Endothelial cell of umbilical vein (primary cell): ENCODE results near the gene NXPE2. TPM values are rescaled to one million over a fixed set of nuclear protein-coding genes. Genes with fewer than 3 reads are reported as not detected.

Experiments
- BruUV-seq: library from RNA; stranded (reverse); fragments of 400-500 nt; replicated peaks from 2 replicates; lab custom pipeline; 2021; lab: Mats Ljungman, UMichigan
- CTCF ChIA-PET: fragments of 300-600, 350-600 bp; sonication (Branson Sonifier 250); formaldehyde crosslinking; loops from one replicate; lab custom pipeline; 2021; ENCODE audit warnings: antibody characterized with exemption, inconsistent platforms; lab: Charles Lee
- POLR2A ChIA-PET: fragments of 300-600, 350-600 bp; sonication (Branson Sonifier 250); formaldehyde crosslinking; loops from one replicate; lab custom pipeline; 2021; ENCODE audit warnings: antibody characterized with exemption, inconsistent platforms; lab: Charles Lee
- DNase-seq: peaks from one replicate; pipeline ENCODE4 v3.0.0-alpha.2; 2011; ENCODE audit warnings: low read depth, low spot score
- FAIRE-seq: peaks from 2 replicates; lab custom pipeline; 2011; peaks lifted over from hg19 to GRCh38; lab: Jason Lieb, UNC
- H2AFZ ChIP-seq: 2 replicates; pipeline ENCODE4 v1.6.0; 2012; ENCODE audit warnings: low read depth, low read length, control low read depth, inconsistent platforms
- H3K27ac ChIP-seq: 2 replicates; pipeline ENCODE4 v1.5.1; 2011; ENCODE audit warnings: low read depth, mild to moderate bottlenecking, control low read depth, low read length, moderate library complexity; ENCODE audit not compliant: insufficient read depth
- H3K27me3 ChIP-seq, 2 experiments: 2 replicates each; pipeline versions ENCODE4 v1.6.0 to v1.6.1; 2011; ENCODE audit warnings: low read length in 2 of 2, mixed read lengths in 1 of 2; ENCODE audit not compliant: control insufficient read depth in 2 of 2, insufficient read depth in 2 of 2
- H3K36me3 ChIP-seq, 2 experiments: 2 replicates in 1 of 2; 3 replicates in 1 of 2; pipeline ENCODE4 v1.5.1; 2011; ENCODE audit warnings: low read length in 2 of 2, mild to moderate bottlenecking in 1 of 2, moderate library complexity in 1 of 2; ENCODE audit not compliant: control insufficient read depth in 2 of 2, insufficient read depth in 2 of 2; ENCODE audit errors: extremely low read depth in 1 of 2
- H3K4me1 ChIP-seq: 3 replicates; pipeline ENCODE4 v1.5.1; 2011; ENCODE audit warnings: mild to moderate bottlenecking, low read length; ENCODE audit not compliant: control insufficient read depth, insufficient read depth; ENCODE audit errors: extremely low read depth
- H3K4me2 ChIP-seq: 2 replicates; pipeline ENCODE4 v1.6.1; 2011; ENCODE audit warnings: low read length, control low read depth, mixed read lengths; ENCODE audit not compliant: insufficient read depth
- H3K4me3 ChIP-seq, 3 experiments: fragments of 200-600 bp in 1 of 3; sonication (generic), shearing (Covaris generic) in 1 of 3; replicated peaks in 1 of 3; 2 replicates each; pipeline ENCODE4 v1.5.1; 2011 to 2016; ENCODE audit warnings: control low read depth in 3 of 3, low read length in 3 of 3, mild to moderate bottlenecking in 2 of 3, inconsistent platforms in 1 of 3, low read depth in 1 of 3, moderate library complexity in 1 of 3; ENCODE audit not compliant: insufficient read depth in 1 of 3
- H3K79me2 ChIP-seq: 2 replicates; pipeline ENCODE4 v1.6.0; 2012; ENCODE audit warnings: low read length, inconsistent platforms; ENCODE audit not compliant: control insufficient read depth, insufficient read depth
- H3K9ac ChIP-seq: replicated peaks from 2 replicates; pipeline ENCODE3; 2011; ENCODE audit warnings: low read length, control low read depth; ENCODE audit not compliant: insufficient read depth; ENCODE audit errors: extremely low read depth
- H3K9me1 ChIP-seq: replicated peaks from 3 replicates; pipeline ENCODE4 v1.6.0; 2011; ENCODE audit warnings: mild to moderate bottlenecking, low read length; ENCODE audit not compliant: control insufficient read depth, insufficient read depth; ENCODE audit errors: extremely low read depth
- H3K9me3 ChIP-seq: replicated peaks from 2 replicates; pipeline ENCODE4 v1.5.1; 2012; ENCODE audit warnings: low read length, inconsistent platforms; ENCODE audit not compliant: control insufficient read depth, insufficient read depth
- H4K20me1 ChIP-seq: replicated peaks from 2 replicates; pipeline ENCODE3; 2011; ENCODE audit warnings: mild to moderate bottlenecking, low read length; ENCODE audit not compliant: control insufficient read depth, insufficient read depth; ENCODE audit errors: extremely low read depth
- EZH2 ChIP-seq: IDR thresholded peaks from 2 replicates; pipeline ENCODE4 v1.6.1; 2012; ENCODE audit warnings: borderline replicate concordance, low read depth, mild to moderate bottlenecking, moderate library complexity, low read length, inconsistent platforms; ENCODE audit not compliant: severe bottlenecking
- FOS ChIP-seq: IDR thresholded peaks from 2 replicates; pipeline ENCODE4 v1.6.1; 2011; ENCODE audit warnings: mild to moderate bottlenecking, low read length, moderate library complexity, borderline replicate concordance; ENCODE audit not compliant: insufficient read depth
- JUN ChIP-seq: IDR thresholded peaks from 2 replicates; pipeline ENCODE4 v1.6.1; 2011; ENCODE audit warnings: borderline replicate concordance, low read depth; ENCODE audit not compliant: insufficient read length, insufficient read depth
- MYC ChIP-seq: IDR thresholded peaks from one replicate; pipeline ENCODE4 v1.6.1; 2011; ENCODE audit warnings: mild to moderate bottlenecking, low read depth, low read length
- POLR2AphosphoS5 ChIP-seq: IDR thresholded peaks from 2 replicates; pipeline ENCODE4 v1.6.1; 2012; ENCODE audit warnings: low read depth, mild to moderate bottlenecking, control low read depth, low read length, moderate library complexity; ENCODE audit not compliant: insufficient read depth
- dilution Hi-C: fragments of 300-500 bp; cut with MboI; formaldehyde crosslinking; loops from one replicate; pipeline ENCODE4 v1.15.0; 2019; ENCODE audit warnings: low sequenced_read_pairs; ENCODE audit not compliant: extremely low pct_ligation_motif_present
- intact Hi-C: fragments of 100-400 bp; cut with micrococcal nuclease; formaldehyde crosslinking; loops from one replicate; pipeline ENCODE4 v1.10.0; 2022
- polyA plus RNA-seq, 4 experiments: library from polyadenylated mRNA; depleted of rRNA in 3 of 4; stranded (reverse) in 3 of 4; unstranded in 1 of 4; fragments of >200 nt; gene quantifications; 2 replicates each; pipeline versions ENCODE4 v1.2.1 to v1.2.3, GENCODE V29; 2011 to 2012; ENCODE audit warnings: missing spikeins in 1 of 4
- total RNA-seq: library from RNA; stranded (reverse); gene quantifications from 2 replicates; pipeline ENCODE4 v1.2.3, GENCODE V29; 2021
- TF ChIP-seq, protein P1 (sequence below), 2 donors: IDR thresholded peaks; 1 replicate in 1 of 2; 2 replicates in 1 of 2; pipeline ENCODE4 v1.5.1; 2011; ENCODE audit warnings: low read length in 2 of 2, mild to moderate bottlenecking in 2 of 2, moderate library complexity in 2 of 2, control low read depth in 1 of 2, inconsistent platforms in 1 of 2, low read depth in 1 of 2; ENCODE audit not compliant: insufficient read depth in 1 of 2; ENCODE audit errors: extremely low read depth in 1 of 2

The NXPE2 gene
- total and polyA plus RNA-seq, 2 donors (not counting 3 experiments of a cell fraction or from before 2014, with no cell fraction given) = not detected

DNA sequence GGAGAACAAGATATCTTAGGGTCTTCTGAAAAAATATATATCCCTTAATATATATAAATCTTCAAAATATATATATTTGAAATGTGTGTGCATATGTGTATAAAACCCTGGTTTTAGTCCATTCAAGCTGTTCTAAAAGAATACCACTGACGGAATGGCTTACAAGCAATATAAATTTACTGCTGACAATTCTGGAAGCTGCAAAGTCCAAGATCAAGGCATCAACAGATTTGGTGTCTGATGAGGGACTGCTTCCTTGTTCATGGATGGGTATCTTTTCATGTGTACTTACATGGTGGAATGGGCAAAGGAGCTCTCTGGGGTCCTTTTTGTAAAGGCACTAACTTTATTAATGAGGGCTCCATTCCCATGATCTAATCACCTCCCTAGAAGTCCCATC is 6.8 kb downstream of the NXPE2 start:
- no peaks in the 10 kb centered on the region for H3K27me3 ChIP-seq
- no peaks in the 10 kb centered on the region for H3K9me1 ChIP-seq
- H3K79me2 ChIP-seq = no peaks in the 10 kb centered on the region
- H3K9ac ChIP-seq = no peak overlapping the region
- no TSS peak for BruUV-seq
- ChIA-PET POLR2A (no interaction called here), CTCF (no interaction called here)
- H3K27ac ChIP-seq = no peak overlapping the region
- DNase-seq = no peak
- no peak for FAIRE-seq
- H3K4me1 ChIP-seq = no peaks in the 10 kb centered on the region
- dilution Hi-C loops = no loop called here
- H3K4me2 ChIP-seq = no peak overlapping the region
- H4K20me1 ChIP-seq = no peaks in the 10 kb centered on the region
- H3K4me3 ChIP-seq = no peak overlapping the region
- no peaks in the 10 kb centered on the region for H3K9me3 ChIP-seq
- no peaks in the 10 kb centered on the region for H3K36me3 ChIP-seq
- TF ChIP-seq MYC (no peak), EZH2 (no peak)
- TF ChIP-seq, protein P1, sequence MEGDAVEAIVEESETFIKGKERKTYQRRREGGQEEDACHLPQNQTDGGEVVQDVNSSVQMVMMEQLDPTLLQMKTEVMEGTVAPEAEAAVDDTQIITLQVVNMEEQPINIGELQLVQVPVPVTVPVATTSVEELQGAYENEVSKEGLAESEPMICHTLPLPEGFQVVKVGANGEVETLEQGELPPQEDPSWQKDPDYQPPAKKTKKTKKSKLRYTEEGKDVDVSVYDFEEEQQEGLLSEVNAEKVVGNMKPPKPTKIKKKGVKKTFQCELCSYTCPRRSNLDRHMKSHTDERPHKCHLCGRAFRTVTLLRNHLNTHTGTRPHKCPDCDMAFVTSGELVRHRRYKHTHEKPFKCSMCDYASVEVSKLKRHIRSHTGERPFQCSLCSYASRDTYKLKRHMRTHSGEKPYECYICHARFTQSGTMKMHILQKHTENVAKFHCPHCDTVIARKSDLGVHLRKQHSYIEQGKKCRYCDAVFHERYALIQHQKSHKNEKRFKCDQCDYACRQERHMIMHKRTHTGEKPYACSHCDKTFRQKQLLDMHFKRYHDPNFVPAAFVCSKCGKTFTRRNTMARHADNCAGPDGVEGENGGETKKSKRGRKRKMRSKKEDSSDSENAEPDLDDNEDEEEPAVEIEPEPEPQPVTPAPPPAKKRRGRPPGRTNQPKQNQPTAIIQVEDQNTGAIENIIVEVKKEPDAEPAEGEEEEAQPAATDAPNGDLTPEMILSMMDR (IDR thresholded peaks at IDR 0.05; ENCODE audit: extremely low read depth in 1 of 2, insufficient read depth in 1 of 2, low read depth in 1 of 2, low read length in 2 of 2) = no peak
- H2AFZ ChIP-seq = no peak overlapping the region
- intact Hi-C loops = no loop called here

DNA sequence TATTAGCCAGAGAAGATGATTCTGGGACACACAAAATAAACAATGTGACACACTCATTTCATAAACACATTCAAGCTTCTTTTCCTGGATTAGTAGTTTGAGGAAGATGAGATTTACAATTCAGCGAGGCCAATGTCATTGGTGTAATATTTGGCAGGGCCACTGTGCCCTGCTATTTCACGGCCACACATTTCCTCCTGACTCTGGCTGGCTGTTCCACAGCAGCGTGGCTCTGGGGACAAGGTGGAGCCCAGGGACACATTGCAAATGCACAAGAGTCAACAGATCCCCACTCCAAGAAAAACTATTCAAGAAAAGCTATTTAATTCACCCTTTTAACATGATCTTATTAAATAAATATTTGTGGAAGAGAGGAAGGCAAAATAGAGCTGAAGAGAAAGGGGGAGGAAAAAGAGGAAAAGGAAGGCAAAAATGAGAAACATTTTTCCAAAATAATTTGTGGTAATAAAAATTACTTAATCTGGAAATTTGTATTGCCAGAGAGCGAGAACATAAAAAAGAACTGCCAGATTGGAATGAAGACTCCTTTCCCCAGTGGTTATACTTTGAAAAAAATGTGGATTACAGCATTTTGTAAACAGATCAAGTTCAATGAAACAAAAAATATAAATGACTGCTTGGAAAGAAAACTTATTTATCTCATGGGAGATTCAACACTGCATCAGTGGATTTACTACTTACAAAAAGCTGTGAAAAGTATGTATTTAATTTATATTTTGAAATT is 27.1 kb downstream of the NXPE2 start:
- Histone ChIP-seq H3K9me1 (no peaks in the 10 kb centered on the region), H3K36me3 (no peaks in the 10 kb centered on the region), H4K20me1 (no peaks in the 10 kb centered on the region), H3K27ac (no peak overlapping the region), H3K9ac (no peak overlapping the region), H3K4me3 (no peak overlapping the region), H3K4me2 (no peak overlapping the region), H3K4me1 (no peaks in the 10 kb centered on the region), H3K79me2 (no peaks in the 10 kb centered on the region), H3K27me3 (no peaks in the 10 kb centered on the region), H2AFZ (no peak overlapping the region), H3K9me3 (no peaks in the 10 kb centered on the region)
- FAIRE-seq (no peak), DNase-seq (no peak)
- ChIA-PET POLR2A (no interaction called here), CTCF (no interaction called here)
- no TSS peak for BruUV-seq
- TF ChIP-seq JUN = no peak
- no peak for TF ChIP-seq POLR2AphosphoS5
- TF ChIP-seq FOS = no peak
- no peak for TF ChIP-seq EZH2
- TF ChIP-seq, protein P1 (IDR thresholded peaks at IDR 0.05; ENCODE audit: extremely low read depth in 1 of 2, insufficient read depth in 1 of 2, low read depth in 1 of 2, low read length in 2 of 2) = no peak
- dilution Hi-C loops = no loop called here
- intact Hi-C loops = no loop called here
